Subcutaneous abdominal adipose tissue (tissue), 5 donors: ENCODE results near the gene MYO1C.
A peak's percentile ranks its signal among the peaks of the same experiment; 100 is the strongest.
"Not testable (repeated sequence)": the region's sequence is repeated elsewhere in the genome, so short reads cannot be mapped to it uniquely, and the experiment has no call there.

ENCODE experiments used
- H3K27ac ChIP-seq: one replicate; pipeline ENCODE4 v1.7.0; 2013; ENCODE audit warnings: low read depth, mild to moderate bottlenecking, inconsistent platforms, low read length, moderate library complexity
- H3K27me3 ChIP-seq, 5 donors: one replicate each; pipeline ENCODE4 v1.7.0; 2013; ENCODE audit warnings: low read length in 5 of 5, inconsistent platforms in 1 of 5; ENCODE audit not compliant: control insufficient read depth in 5 of 5, insufficient read depth in 4 of 5
- H3K36me3 ChIP-seq, 5 donors: one replicate each; pipeline ENCODE4 v1.7.0; 2013; ENCODE audit warnings: low read length in 5 of 5; ENCODE audit not compliant: control insufficient read depth in 5 of 5, insufficient read depth in 5 of 5
- H3K4me1 ChIP-seq, 5 donors: one replicate each; pipeline ENCODE4 v1.7.0; 2013; ENCODE audit warnings: low read length in 5 of 5, mild to moderate bottlenecking in 3 of 5, moderate library complexity in 1 of 5; ENCODE audit not compliant: control insufficient read depth in 5 of 5, insufficient read depth in 5 of 5
- H3K4me3 ChIP-seq, 5 donors: one replicate each; pipeline ENCODE4 v1.7.0; 2013; ENCODE audit warnings: low read length in 5 of 5, low read depth in 1 of 5
- H3K9ac ChIP-seq, 5 donors: one replicate each; pipeline ENCODE4 v1.7.0; 2013; ENCODE audit warnings: low read length in 5 of 5, mild to moderate bottlenecking in 4 of 5, moderate library complexity in 3 of 5
- H3K9me3 ChIP-seq, 5 donors: one replicate each; pipeline ENCODE4 v1.7.0; 2013; ENCODE audit warnings: low read length in 5 of 5; ENCODE audit not compliant: control insufficient read depth in 5 of 5
- donor health status: healthy.
- donor health status: healthy.
- donor health status: healthy.
- donor health status: healthy.
- donor health status: healthy.

Gene MYO1C, protein sequence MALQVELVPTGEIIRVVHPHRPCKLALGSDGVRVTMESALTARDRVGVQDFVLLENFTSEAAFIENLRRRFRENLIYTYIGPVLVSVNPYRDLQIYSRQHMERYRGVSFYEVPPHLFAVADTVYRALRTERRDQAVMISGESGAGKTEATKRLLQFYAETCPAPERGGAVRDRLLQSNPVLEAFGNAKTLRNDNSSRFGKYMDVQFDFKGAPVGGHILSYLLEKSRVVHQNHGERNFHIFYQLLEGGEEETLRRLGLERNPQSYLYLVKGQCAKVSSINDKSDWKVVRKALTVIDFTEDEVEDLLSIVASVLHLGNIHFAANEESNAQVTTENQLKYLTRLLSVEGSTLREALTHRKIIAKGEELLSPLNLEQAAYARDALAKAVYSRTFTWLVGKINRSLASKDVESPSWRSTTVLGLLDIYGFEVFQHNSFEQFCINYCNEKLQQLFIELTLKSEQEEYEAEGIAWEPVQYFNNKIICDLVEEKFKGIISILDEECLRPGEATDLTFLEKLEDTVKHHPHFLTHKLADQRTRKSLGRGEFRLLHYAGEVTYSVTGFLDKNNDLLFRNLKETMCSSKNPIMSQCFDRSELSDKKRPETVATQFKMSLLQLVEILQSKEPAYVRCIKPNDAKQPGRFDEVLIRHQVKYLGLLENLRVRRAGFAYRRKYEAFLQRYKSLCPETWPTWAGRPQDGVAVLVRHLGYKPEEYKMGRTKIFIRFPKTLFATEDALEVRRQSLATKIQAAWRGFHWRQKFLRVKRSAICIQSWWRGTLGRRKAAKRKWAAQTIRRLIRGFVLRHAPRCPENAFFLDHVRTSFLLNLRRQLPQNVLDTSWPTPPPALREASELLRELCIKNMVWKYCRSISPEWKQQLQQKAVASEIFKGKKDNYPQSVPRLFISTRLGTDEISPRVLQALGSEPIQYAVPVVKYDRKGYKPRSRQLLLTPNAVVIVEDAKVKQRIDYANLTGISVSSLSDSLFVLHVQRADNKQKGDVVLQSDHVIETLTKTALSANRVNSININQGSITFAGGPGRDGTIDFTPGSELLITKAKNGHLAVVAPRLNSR

DNA sequence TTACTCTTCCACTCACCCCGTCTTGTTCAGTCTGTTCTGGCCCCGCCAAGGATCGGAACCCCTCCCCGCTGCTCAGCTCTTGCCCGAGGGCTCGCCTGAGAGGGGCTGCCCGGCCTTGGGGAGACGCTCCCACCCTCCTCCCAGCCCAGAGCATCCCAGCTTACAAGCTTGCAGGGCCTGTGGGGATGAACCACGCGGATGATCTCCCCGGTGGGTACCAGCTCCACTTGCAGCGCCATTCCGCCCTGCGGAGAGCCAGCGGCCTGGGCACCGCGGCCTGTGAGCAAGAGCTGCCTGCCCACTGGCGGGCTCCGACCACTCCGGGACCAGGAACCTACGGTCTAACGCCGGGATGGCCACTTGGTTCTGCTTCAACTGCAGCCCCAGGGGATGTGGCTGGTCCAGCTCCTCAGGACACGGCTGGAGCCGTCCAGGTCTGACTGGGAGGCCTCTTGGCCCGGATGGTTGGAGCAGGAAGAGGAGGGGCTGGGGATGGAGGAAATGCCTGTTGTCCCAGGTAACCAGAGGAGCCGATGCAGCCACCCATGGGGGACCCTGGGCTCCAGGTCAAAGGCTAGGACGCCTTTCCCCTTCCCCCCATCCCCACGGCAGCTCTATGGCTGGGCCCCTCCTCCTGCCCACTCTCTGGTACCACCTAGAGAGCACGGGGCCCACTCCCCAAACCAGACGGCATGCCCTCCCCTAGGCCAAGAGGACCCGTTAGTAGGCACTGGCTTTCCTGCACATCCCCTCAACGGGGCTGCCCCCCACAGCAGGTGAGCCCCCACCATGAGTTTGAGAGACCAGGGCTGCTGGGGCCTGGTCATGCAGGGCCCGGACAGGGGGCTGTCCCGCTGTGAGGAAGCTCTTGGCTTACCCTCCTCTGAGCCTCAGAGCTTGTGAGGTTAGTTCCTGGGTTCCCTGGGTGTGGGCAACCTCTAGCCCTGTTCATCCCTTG lies at the start of gene MYO1C:
MYO1C (minus strand) TSS at position 438 of the 958 bp plus-strand sequence; CDS start at position 239, 199 bp downstream.
- Histone ChIP-seq H3K4me3 (peak within 1 kb of the TSS; percentile 71 to 83 (median 78)), H3K4me1 (peaks cover 9 to 92% (median 85%) of the 10 kb centered on the region in 5 donors), H3K9ac (peak within 1 kb of the TSS; percentile 48 to 87 (median 83)), H3K27ac (peak within 1 kb of the TSS; percentile 94), H3K9me3 (no peaks in the 10 kb centered on the region), H3K36me3 (peaks cover 0 to 32% (median 28%) of the 10 kb centered on the region in 5 donors), H3K27me3 (no peaks in the 10 kb centered on the region)

DNA sequence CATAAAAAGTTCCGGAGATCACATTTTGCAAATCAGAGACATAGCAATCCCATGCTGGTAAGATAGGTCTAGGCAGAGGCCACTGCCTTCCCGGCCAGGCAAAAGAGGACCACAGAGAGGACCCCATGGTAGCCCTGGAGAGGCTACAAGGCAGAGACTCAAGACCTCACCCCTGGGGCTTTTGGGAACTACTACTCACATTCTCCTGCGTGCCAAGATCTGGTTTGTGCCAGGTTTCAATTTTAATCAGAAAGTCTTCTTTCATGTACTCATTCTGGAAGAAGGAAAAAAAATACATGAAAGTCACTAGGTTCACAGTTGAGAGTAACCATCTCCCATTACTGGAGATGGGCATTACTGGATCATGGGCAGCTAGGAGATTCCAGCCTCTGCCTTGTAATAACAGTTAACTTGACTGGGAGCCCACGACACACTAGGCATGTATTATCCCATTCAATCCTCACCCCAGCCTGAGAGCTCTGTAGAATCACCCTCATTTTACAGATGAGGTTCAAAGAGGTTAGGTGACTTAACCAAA lies 49.0 kb upstream of the MYO1C start:
- H3K36me3 ChIP-seq: peaks cover 5 to 79% (median 70%) of the 10 kb centered on the region in 5 donors
- no peak overlapping the region for H3K27ac ChIP-seq
- H3K9ac ChIP-seq: no peak overlapping the region
- H3K27me3 ChIP-seq: no peaks in the 10 kb centered on the region
- no peaks in the 10 kb centered on the region for H3K9me3 ChIP-seq
- no peak overlapping the region for H3K4me3 ChIP-seq
- no peaks in the 10 kb centered on the region for H3K4me1 ChIP-seq

DNA sequence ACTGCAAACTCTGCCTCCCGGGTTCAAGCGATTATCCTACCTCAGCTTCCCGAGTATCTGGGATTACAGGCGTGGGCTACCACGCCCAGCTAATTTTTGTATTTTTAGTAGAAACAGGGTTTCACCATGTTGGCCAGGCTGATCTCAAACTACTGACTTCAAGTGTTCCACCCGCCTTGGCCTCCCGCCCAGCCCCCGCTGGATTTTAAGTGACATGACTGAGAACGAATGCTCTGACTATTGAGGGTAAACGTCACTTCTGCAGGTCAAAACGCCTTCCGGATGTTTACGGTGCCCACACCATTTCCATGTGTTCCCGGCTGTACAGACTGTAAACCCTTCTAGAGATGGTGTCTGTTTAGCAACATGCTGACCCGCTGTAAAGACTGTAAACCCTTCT lies 47.3 kb upstream of the MYO1C start:
- no peak overlapping the region for H3K27ac ChIP-seq
- H3K36me3 ChIP-seq: peaks cover 11 to 80% (median 68%) of the 10 kb centered on the region in 5 donors
- no peak overlapping the region for H3K4me3 ChIP-seq
- no peaks in the 10 kb centered on the region for H3K9me3 ChIP-seq
- H3K9ac ChIP-seq: no peak overlapping the region
- H3K4me1 ChIP-seq: no peaks in the 10 kb centered on the region
- no peaks in the 10 kb centered on the region for H3K27me3 ChIP-seq

DNA sequence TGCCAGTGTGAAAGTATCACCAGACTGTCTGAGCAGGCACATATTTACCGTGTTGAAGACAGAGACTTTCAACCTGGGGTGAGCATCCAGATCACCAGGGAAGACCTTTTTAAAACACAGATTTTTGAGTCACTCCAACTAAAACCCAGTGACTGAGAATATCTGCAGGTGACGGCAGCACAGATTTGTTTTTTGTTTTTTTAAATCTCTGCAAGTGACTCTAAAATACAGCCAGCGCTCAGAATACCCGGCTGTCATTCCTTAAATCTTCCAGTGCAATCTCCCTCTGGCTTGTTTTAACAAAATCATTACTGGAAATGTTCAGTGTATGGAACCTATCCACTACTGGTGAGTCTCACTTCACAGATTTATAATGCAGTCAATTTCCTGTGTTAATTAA lies 43.3 kb upstream of the MYO1C start:
- H3K27me3 ChIP-seq: no peaks in the 10 kb centered on the region
- H3K4me3 ChIP-seq: no peak overlapping the region
- H3K4me1 ChIP-seq: peaks cover 0 to 8% (median 0%) of the 10 kb centered on the region in 5 donors
- no peak overlapping the region for H3K9ac ChIP-seq
- peaks cover 11 to 85% (median 73%) of the 10 kb centered on the region in 5 donors for H3K36me3 ChIP-seq
- H3K9me3 ChIP-seq: no peaks in the 10 kb centered on the region
- H3K27ac ChIP-seq: no peak overlapping the region

DNA sequence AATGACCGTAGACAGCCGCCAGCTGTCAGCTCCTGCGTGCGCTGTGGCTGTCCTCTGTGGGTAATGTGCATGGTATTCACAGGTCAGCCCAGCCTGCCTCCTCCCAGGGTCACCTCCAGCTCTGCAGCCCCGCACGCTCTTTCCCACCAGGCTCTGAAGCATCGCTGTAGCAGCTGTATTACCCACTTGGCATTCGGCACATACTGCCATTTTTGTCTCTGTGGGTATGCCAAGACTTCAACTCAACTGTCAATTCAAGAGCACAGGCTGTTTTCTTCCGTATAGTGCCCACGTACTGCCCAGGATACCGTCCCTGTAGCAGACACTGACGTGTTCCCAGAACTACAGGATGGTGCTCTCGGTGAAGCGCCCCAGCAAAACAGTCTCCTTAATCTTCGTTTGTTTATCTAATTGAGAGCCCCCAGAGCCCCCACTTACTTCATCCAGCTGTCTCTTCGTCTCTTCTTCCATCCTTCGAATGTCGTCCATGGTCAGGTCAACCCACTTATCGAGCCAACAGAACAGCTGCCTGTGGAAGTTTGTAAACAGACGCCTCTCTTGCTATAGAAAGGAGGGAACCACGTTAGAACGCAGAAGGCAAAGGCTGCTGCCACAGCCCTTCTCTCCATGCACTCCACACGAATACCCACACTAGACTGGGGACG lies 41.3 kb upstream of the MYO1C start:
- H3K36me3 ChIP-seq: peaks cover 11 to 82% (median 64%) of the 10 kb centered on the region in 5 donors
- H3K27me3 ChIP-seq: no peaks in the 10 kb centered on the region
- H3K9ac ChIP-seq: no peak overlapping the region
- no peaks in the 10 kb centered on the region for H3K9me3 ChIP-seq
- no peak overlapping the region for H3K4me3 ChIP-seq
- H3K4me1 ChIP-seq: peaks cover 0 to 8% (median 0%) of the 10 kb centered on the region in 5 donors
- no peak overlapping the region for H3K27ac ChIP-seq

DNA sequence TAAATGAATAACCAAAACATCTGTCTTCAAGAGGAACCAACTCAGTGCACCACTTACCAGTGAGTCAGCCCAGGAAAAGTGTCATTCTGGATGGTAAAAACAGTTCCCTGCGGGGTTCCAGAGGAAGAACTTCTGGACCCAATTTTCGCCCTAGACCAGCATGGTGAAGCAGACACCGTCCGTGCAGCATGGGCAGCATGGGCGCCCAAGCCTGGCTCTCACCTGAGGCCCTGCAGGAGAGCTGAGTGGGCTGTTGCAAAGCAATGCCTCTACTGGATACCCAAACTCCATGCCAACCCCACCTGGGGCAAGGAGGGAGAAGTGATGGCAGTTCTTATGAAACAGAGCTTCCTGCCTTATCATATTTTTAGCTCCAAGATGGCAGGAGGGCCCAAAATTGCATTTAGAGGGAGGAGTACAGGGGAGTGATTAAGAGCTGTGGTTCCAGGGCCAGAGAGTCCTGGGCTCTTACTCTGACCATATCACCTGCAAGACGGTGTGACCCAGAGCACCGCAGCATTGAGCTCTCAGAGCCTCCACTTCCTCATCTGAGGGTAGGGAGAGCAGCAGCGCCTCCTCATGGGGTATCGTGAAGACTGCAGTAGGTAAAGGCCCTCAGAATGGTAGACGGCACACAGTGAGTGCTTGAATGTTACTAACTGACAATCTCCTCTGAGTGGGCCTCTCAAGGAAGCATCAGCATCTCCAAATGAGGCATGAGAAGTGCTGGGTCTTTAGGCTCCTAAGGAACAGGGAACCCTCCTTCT lies 40.5 kb upstream of the MYO1C start:
- Histone ChIP-seq H3K9ac (no peak overlapping the region), H3K27ac (no peak overlapping the region), H3K4me1 (peaks cover 0 to 8% (median under 1%) of the 10 kb centered on the region in 5 donors), H3K9me3 (no peaks in the 10 kb centered on the region), H3K27me3 (no peaks in the 10 kb centered on the region), H3K4me3 (no peak overlapping the region), H3K36me3 (peaks cover 11 to 81% (median 56%) of the 10 kb centered on the region in 5 donors)

DNA sequence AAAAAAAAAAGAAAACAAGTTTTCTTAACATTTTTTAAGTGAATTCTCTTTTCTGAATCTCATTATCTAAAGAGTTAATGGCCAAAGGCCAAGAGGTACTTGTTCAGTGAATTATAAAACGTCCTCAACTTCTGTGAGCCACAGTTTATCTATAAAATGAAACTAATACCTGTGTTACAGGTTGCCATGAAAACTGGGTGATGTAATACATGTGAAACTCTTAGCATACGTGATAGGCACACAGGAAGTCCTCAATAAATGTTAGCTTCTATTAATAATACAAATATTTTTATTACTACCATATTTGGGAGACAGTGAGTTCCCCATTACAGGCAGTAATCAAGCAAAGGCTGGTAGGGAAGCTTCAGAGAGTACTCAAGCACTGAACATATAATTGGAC lies 37.4 kb upstream of the MYO1C start:
- no peaks in the 10 kb centered on the region for H3K27me3 ChIP-seq
- peaks cover 5 to 78% (median 45%) of the 10 kb centered on the region in 5 donors for H3K36me3 ChIP-seq
- no peak overlapping the region for H3K4me3 ChIP-seq
- H3K4me1 ChIP-seq: peaks cover 0 to 19% (median 12%) of the 10 kb centered on the region in 5 donors
- no peak overlapping the region for H3K27ac ChIP-seq
- no peak overlapping the region for H3K9ac ChIP-seq
- H3K9me3 ChIP-seq: no peaks in the 10 kb centered on the region

DNA sequence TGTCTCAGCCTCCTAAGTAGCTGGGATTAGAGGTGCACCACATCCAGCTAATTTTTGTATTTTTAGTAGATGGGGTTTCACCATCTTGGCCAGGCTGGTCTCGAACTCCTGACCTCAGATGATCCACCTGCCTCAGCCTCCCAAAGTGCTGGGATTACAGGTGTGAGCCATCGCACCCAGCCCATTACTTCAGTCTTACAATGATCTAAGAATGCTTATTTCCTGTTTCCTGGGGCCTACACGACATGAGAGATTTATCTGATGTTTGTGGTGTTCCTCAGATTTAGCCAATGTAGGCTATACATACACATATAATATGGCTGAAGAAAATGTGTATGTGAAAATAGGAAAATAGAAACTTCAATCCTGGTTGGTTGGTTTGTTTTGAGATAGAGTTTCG lies 34.4 kb upstream of the MYO1C start:
- not testable (repeated sequence) for H3K27me3 ChIP-seq, H3K27ac ChIP-seq, H3K9ac ChIP-seq, H3K4me3 ChIP-seq, H3K9me3 ChIP-seq
- Histone ChIP-seq H3K4me1 (peaks cover 0 to 19% (median 5%) of the 10 kb centered on the region in 5 donors), H3K36me3 (peaks cover 5 to 66% (median 29%) of the 10 kb centered on the region in 5 donors)
